Keratinocyte (primary cell): ENCODE results near the gene RPRML.

Source experiments
- CTCF ChIP-seq, 3 experiments: IDR thresholded peaks in 1 of 3; conservative IDR thresholded peaks in 1 of 3; optimal IDR thresholded peaks in 1 of 3; 2 replicates in 2 of 3; 3 replicates in 1 of 3; pipeline versions ENCODE3 to v1.5.1; 2011; ENCODE audit warnings: low read length in 3 of 3, mild to moderate bottlenecking in 3 of 3, moderate library complexity in 2 of 3, control low read depth in 1 of 3, inconsistent platforms in 1 of 3; ENCODE audit not compliant: insufficient read depth in 2 of 3; ENCODE audit errors: extremely low read depth in 1 of 3
- EZH2 ChIP-seq: IDR thresholded peaks from one replicate; pipeline ENCODE4 v1.6.1; 2012; ENCODE audit warnings: inconsistent platforms, mild to moderate bottlenecking, low read length, moderate library complexity

GRCh38 chr17:46942441-46943217, 36.4 kb downstream of the RPRML start:
- TF ChIP-seq CTCF (optimal IDR thresholded peaks at IDR 0.05 in 1 of 3, IDR thresholded peaks at IDR 0.05 in 1 of 3, conservative IDR thresholded peaks at IDR 0.05 in 1 of 3; ENCODE audit: extremely low read depth in 1 of 3, insufficient read depth in 2 of 3, low read length in 3 of 3) = peak; percentile 91 to 97 (median 94)
- TF ChIP-seq EZH2 = no peak
